GM12892 (cell line): ENCODE results near the gene UTP20.

Experiments
- DNase-seq: peaks from one replicate; pipeline ENCODE4 v3.0.0; 2011; ENCODE audit not compliant: insufficient read length
- FAIRE-seq: peaks from 2 replicates; lab custom pipeline; 2011; peaks lifted over from hg19 to GRCh38; lab: Jason Lieb, UNC
- POLR2A ChIP-seq: IDR thresholded peaks from 2 replicates; pipeline ENCODE4 v1.6.1; 2011; ENCODE audit warnings: low read depth, low read length, control low read depth
- POLR2AphosphoS5 ChIP-seq: IDR thresholded peaks from 2 replicates; pipeline ENCODE4 v1.6.1; 2011; ENCODE audit warnings: low read depth, low read length, control low read depth
- TAF1 ChIP-seq: IDR thresholded peaks from 2 replicates; pipeline ENCODE4 v1.6.1; 2011; ENCODE audit warnings: low read depth, mild to moderate bottlenecking, control low read depth, low read length, borderline replicate concordance

The UTP20 gene

DNA sequence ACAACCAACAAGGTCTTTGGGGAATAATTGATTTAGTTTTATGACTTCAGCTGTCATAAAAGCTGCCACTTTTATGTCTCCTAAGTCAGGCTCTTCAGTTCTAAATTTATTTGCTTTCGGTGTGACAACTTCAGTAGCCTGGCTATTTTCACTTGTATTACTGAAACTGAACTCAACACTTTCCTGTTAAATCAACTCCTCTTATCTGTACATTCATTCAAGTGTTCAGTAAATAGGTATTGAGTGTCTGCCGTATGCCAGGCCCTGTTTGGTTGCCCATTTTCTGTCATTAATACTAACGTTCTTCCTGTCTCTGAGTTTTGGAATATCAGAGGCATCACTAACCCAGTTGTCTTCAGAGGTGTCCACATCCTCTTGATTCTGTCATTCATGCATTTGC lies 7.5 kb downstream of the UTP20 start:
- DNase-seq: no peak
- TF ChIP-seq POLR2A (no peak), POLR2AphosphoS5 (no peak), TAF1 (no peak)
- FAIRE-seq: no peak

DNA sequence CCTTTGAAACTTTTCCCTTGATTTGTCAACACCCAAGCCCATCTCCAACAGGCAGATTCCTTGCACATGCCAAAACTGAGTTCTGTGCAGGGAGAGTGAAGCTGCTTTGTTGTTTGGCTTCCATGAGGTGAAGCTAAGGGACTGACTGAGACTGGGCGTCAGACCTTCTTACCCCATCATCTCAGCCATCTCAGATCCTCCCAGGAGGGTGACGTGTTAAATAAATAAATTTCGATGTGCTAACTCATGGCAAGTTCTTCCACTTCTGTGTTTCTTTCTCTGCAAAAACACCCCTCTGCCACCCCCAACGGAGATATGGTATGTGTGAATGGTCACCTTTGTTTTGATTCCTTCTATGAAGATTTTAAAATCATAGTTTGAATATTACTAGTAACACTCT lies 17.8 kb downstream of the UTP20 start:
- FAIRE-seq (no peak), DNase-seq (no peak)
- TF ChIP-seq TAF1 (no peak), POLR2A (no peak), POLR2AphosphoS5 (no peak)

DNA sequence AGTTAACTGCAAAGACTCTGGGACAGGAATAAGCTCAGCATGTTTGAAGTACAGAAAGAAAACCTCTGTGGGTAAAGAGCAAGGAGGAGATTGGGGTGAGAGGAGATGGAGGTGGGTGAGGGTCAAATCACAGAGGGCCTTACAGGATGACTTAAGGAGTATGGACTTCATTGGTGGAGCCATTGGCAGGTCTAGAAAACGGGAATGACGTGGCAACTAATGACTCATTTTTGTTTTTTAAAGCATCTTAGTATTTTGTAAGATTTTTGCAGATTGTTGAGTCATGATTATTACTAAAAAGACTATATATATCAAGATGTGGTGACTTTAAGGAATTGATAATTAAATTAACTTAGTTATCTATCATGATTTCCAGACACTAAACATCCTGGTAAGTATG lies 18.5 kb downstream of the UTP20 start:
- TF ChIP-seq TAF1 (no peak), POLR2A (no peak)
- no peak for DNase-seq
- FAIRE-seq: no peak

DNA sequence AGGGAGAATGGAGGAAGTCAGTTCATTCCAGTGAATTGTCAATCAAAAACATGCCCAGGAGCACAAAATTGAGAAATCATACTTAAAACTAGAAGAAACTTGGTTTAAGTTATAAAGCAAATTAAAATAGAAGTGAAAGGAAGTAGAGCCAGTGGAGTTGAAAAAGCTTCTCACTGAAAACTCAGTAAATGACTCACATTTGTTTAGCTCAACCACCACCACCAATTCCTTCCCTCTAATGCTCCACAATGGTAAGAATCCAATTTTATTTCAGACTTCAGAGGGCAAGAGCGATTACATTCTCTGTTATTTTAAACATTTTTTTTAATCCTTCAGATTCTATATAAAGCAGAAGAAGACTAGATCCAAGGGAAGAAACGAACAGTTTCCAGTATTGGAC lies 19.4 kb downstream of the UTP20 start:
- DNase-seq: no peak
- no peak for FAIRE-seq
- TF ChIP-seq POLR2AphosphoS5: no peak
- TF ChIP-seq TAF1: no peak
- TF ChIP-seq POLR2A: no peak

DNA sequence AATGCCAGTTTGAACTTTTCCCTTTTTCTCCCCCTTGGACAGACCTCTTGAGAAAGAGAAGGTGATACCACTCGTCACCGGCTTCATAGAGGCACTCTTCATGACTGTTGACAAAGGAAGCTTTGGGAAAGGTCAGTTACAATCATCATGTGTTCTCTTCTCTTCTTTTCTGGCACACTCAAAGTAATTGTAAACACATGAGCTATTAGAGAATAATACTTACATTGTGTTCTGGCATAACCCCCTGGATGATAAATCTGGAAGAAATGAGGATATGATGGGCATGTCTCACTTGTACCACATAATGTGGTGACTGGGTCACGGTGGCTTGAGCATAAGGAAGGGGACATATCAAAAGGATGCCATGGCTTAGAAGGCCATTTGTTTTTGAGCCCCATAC lies 20.0 kb downstream of the UTP20 start:
- no peak for FAIRE-seq
- no peak for DNase-seq
- TF ChIP-seq POLR2AphosphoS5 (no peak), POLR2A (no peak), TAF1 (no peak)

DNA sequence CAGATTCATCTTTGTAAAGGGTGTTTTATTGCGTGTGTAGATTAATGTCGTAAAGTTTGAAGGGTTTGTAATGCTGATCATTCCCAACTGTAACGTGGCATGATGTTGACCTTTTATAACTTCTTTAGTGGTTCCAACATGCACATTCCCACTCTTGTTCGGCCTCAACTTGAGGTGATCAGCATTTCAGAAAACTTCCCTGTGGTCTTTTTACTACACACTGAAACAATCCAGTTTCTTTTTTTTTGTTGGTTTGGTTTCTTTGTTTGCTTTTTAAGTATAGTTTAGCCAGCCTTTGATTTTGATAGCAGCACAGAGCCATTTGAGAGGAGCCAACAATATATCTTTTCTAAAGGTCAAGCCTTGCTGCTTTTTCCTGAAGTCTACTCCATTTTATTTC lies 22.8 kb downstream of the UTP20 start:
- DNase-seq (no peak), FAIRE-seq (no peak)
- no peak for TF ChIP-seq POLR2AphosphoS5
- no peak for TF ChIP-seq POLR2A
- no peak for TF ChIP-seq TAF1

DNA sequence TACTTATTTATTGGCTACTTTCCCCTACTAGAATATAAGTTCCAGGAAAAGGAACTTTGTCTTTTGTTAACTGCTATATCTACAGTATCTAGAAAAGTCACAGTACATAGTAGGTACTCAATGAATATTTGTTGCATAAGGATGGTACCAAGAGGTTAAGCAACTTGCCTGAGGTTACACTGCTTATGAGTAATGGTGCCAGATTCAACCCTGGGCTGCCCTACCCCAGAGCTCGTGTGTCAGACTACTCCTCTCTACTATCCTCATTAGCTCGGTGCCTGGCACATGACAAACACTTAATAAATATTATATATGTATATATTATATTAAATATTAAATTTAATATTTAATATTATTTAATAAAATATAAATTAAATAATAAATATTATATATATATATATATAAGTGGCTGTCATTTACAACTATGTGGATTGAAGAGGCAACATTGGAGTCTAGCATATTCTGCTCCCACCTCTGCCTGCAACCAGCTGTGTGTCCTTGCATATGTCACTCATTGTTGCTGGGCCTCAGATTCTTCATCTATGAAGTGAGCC lies 25.4 kb downstream of the UTP20 start:
- TF ChIP-seq TAF1 (no peak), POLR2A (no peak), POLR2AphosphoS5 (no peak)
- no peak for FAIRE-seq
- no peak for DNase-seq

DNA sequence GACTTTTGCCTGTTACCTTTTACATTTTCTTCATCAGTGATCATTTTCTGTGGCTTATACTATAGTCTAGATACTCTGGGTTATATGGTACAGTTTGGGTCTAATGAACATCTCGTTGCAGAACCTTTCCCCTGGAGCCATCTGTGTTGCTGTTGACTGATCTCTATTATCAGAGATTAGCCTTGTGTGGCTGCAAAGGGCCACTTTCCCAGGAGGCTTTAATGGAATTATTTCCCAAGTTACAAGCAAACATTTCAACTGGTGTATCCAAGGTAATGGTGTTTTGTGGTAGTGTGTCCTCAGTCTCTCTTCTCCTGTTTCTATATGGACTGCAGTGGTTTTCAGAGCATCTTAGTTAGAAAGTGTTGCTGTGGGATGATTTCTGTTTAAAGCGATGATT lies 25.9 kb downstream of the UTP20 start:
- FAIRE-seq: no peak
- TF ChIP-seq TAF1 (no peak), POLR2AphosphoS5 (no peak), POLR2A (no peak)
- no peak for DNase-seq

DNA sequence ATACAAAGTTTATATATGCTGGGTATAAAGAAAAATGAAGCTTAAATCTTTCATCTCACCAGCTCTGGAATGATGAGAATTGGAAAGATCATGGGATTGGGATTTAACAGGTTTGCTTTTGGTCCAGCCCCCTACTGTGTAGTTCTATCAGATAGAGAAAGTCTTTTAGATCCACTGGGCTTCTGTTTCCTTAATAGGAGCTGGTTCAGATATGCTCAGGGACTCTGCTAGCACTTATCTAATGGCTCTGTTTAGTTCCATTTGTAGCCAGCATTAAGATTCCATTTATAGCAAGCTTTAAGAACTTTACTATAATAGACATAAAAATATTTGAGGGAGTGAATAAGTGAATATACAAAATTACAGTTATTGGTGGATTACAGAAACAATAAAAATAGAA lies 42.6 kb downstream of the UTP20 start:
- FAIRE-seq (no peak), DNase-seq (no peak)
- no peak for TF ChIP-seq POLR2A
- no peak for TF ChIP-seq POLR2AphosphoS5
- no peak for TF ChIP-seq TAF1

DNA sequence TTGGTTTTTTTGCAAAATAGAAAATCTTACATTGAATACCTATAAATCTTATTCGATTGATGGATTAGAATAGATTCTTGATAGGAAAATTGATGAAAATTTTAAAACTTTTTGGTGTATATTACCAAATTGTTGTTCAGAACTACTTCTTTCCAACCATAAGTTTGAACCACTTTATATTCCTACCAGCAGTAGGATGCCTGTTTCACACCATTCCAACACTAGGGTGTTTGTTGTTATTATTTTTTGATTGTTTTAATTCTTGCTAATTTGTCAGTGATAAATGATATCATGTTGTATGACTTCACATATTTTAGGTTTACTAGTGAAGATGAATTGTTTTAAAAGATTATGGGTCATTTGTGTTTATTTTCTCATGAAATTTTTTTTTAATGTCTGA lies 43.4 kb downstream of the UTP20 start:
- no peak for FAIRE-seq
- DNase-seq: no peak
- TF ChIP-seq POLR2A (no peak), POLR2AphosphoS5 (no peak), TAF1 (no peak)

DNA sequence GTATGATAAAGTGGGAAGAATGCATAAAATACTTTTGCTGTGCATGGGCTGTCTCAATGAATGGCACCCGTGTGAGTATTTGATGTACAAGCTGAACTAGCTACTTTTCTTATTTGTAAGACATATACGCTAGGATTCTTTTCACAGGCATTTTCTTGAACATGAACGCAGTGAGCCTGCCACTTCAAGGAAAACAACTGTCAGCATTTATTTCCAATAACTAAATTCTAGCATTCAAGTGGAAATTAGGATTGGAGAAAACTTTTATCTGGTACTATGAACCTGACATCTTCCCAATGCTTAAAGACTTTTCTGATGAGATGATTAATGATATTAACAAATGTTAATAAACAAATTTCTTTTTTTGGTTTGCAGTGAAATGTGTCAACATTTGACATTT lies 45.7 kb downstream of the UTP20 start:
- DNase-seq (no peak), FAIRE-seq (no peak)
- TF ChIP-seq POLR2AphosphoS5 (no peak), POLR2A (no peak), TAF1 (no peak)

DNA sequence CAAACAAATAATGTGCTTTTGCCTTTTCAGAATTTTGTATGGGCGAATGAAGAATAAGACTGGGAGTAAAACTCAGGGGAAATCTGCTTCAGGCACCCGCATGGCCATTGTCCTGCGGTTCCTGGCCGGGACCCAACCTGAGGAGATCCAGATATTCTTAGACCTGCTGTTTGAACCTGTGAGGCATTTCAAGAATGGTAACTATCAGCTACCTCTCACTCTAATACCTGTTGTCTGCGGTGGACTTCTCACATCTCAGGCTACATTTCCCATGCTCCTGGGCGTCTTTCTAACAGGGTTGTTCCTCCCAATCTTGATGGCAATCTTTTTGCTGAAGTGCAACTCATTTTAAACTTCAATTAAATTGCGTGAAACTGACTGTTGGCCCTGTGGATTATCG lies 47.1 kb downstream of the UTP20 start:
- DNase-seq (no peak), FAIRE-seq (no peak)
- TF ChIP-seq POLR2AphosphoS5 (no peak), TAF1 (no peak), POLR2A (no peak)

DNA sequence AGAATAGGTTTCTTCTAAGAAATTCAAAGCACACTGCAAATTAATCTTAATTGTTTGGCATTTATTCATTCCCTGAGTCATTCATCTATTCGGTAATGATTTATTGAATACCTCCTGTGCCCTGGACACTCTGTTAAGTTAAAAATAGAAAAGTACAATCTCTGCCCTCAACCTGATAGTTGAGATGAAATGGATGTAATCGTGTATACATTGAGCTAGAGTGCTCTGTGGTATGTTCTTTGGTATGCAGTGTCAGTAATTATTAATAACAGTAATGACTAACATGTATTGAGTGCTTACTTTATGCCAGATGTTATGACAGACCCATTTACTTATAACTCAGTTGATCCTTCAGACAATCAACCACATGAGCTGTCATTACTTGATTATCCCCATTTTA lies 47.6 kb downstream of the UTP20 start:
- no peak for FAIRE-seq

More for the DNA sequence above, 47.6 kb downstream of the UTP20 start:
- no peak for DNase-seq
- TF ChIP-seq POLR2A: no peak
- TF ChIP-seq TAF1: no peak
- no peak for TF ChIP-seq POLR2AphosphoS5
